HG02852 (cell line): ENCODE measurements around the gene SHOC2.
"Not testable (repeated sequence)": the region's sequence is repeated elsewhere in the genome, so short reads cannot be mapped to it uniquely, and the experiment has no call there.

Source experiments
- ATAC-seq: cut with Tn5 transposase; IDR thresholded peaks from one replicate; pipeline ENCODE4 v1.9.1; 2021; ENCODE audit warnings: mild to moderate bottlenecking, moderate library complexity; ENCODE audit not compliant: unreplicated experiment

Gene SHOC2

DNA sequence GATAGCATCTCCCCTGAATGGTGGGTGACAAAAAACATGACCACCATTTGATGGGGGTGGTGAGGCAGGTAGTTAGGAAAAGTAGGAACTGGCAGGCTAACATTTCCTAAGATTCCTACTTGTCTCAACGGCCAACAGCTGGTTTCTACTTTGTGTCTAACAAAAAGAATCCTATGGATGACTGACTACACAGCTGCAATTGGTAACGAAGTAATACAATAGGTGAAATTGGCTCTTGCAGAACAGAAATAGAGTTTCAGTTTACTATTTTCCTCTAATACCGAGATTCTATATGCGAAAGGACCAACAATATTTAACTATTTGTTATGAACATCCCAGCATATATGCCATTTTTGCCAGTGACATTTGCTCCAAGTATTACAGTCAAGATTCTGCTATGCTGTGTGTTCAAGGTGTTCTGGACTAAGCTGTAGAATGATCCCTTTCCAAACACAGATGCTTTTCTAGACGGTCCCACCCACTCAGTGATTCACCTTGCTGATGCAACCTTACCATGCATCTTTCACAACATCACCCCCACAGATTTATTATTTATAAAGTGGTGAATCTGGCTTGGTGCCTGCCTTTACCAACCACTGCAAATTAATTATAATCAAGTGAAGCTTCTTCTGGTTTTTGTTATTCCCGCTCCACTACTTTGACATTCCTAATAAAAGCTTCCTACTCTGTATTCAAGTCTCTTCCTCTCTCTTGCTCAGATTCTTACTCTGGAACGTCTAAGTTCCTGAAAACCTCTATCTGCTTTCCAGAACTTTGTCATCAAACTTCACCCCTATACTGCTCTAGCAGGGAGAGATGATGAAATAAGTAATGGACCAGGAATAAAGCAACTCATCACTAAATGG lies 17.2 kb upstream of the SHOC2 start:
- ATAC-seq, result no peak

DNA sequence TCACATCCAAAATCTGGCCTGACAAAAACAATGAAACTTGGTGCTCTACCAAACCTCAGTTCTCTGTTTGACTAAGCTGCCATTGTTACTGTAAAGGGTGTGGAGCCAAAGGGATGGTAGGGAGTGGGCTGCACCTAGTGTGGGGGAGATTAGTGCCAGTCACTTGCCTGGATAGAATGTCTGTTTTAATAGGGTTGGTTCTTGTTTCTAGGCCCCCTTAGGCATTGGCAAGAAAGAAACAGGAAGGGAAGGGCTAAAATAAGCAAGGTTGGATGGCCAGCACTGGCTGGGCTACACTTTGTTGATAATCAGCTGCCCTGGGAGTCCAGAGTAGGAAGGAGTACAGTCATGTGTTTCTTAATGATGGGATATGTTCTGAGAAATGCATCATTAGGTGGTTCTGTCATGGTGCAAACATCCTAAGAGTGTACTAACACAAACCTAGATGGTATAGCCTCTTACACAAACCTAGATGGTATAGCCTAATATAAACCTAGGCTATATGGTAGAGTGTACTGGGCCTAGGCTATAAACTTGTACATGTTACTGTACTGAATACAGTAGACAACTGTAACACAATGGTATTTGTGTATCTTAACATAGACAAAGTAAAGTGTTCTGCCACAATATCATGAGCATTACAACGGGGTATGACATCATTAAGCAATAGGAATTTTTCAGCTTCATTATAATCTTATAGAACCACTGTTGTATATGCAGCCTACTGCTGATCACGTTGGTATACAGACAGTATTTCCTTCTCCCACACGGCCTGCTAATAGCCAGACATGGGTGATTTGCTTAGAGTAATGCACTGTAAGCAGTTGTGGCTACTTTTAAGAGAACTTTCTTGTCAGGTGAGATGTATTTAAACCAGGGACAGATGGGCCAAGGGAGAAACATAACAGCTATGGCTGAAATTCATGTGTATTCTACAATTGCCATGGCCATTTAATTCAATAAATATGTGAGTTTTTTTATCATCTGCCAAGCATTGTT lies 15.8 kb upstream of the SHOC2 start:
- peak; percentile 71 for ATAC-seq

DNA sequence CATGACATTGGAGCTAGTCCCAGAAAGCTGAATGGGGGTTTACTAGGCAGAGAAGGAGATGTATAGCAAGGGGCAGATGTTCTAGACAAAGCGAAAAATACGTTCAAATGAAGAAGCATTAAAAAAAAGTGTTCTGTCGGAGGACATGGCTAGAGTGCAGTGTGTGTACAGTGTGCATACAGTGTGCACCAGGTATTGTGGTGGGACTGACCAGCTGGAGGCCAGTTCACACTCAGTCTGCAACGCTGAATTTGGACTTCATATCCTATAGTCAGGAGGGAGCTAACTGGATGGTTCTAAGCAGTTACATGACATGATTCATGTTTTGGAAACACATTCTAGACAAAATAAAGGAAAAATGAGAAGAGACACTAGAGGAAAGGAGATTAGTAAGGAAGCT lies 9.3 kb upstream of the SHOC2 start:
- ATAC-seq, result no peak

DNA sequence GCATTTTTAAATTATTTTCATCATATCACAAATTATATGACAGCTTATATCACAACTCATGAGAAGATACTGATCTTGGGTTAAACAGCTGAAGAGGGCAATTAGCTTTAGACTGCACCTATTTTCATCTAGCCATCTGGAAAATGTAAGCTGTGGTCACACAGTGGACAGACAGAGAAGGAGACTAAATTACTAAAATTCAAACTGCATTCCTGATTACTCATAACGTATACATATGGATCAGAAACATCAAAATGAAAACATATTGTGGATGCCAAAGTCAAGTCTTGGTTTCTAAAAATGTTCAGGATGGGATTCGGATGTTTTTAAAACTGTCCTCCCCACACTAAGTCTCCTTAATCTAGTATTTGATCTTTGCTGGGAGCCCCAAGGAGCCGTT lies 7.0 kb upstream of the SHOC2 start:
- ATAC-seq, result no peak

DNA sequence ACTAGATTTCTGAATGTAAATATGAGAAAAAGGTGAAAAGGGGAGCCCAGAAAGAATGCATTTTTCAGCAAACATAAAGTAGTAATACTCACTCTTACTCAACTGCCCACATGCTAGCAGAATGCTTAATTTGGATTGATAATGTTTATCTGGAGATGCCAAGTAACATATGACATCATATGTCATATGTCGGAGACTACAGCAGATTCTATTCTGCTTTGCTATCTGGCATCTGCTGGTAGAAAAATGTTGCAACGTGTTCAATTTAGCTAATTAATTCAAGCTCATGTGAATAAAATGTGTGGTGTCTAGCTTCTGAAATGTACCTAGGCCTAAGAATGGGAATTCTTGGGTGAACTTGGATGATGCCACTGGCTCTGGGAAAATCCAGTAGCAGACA lies 5.0 kb upstream of the SHOC2 start:
- no peak for ATAC-seq

DNA sequence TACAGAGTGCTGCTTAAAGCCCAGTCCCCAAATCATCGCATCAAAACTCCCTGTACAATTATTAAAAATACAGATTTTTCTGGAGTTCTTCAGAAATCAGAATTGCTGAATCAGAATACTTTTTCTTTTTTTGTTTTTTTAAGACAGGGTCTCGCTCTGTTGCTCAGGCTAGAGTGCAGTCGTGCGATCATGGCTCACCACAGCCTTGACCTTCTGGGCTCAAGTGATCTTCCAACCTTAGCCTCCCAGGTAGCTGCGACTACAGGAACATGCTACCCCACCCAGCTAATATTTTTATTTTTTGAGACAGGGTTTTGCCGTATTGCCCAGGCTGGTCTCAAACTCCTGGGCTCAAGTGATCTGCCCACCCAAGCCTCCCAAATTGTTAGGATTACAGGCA lies 4.4 kb upstream of the SHOC2 start:
- ATAC-seq, result no peak

DNA sequence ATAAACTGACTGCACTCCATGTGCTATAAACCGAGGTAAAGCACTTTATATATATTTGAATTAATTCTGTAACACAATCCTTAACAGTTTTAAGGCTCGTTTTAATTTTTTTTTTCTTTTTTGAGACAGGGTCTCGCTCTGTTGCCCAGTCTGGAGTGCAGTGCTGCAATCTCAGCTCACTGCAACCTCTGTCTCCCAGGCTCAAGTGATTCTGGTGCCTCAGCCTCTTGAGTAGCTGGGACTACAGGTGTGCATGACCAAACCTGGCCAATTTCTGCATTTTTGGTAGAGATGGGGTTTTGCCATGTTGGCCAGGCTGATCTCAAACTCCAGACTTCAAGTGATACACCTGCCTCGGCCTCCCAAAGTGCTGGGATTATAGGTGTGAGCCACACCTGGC lies 3.8 kb upstream of the SHOC2 start:
- ATAC-seq, result not testable (repeated sequence)

DNA sequence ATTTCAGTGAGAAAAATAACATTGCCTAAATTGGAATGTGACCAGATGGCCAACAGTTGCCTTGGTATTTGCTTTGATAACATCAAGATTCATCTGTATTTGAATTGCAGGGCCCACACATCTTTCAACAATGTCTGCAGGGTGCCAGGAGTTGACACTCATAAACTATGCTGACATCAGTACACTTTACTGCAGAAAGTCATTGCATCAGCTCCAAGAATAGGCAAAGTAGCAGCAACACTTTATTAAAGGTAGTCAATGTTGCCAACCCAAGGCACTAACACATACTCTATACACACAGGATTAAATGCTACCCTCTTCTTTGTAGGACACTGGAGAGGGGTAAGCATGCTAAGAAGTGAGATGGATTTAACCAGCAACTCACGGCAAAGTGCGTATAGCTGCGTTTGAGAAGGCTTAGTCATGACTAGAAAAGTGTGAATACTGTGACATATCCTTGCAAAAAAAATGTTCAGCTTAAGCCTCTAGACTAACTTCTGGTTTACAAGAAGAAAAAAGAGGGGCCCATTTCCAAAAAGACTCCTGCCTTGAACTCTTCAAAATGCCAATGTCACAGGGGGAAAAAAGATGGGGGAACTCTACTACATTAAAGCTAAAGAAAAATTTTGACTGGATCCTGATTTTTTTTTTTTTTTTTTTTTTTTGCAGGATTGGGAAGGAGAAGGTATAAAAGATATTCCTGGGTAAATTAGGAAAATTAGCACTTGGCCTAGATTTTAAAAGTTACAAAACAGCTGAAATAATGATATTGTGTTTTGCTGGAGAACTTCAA lies 2.7 kb upstream of the SHOC2 start:
- ATAC-seq, result no peak

DNA sequence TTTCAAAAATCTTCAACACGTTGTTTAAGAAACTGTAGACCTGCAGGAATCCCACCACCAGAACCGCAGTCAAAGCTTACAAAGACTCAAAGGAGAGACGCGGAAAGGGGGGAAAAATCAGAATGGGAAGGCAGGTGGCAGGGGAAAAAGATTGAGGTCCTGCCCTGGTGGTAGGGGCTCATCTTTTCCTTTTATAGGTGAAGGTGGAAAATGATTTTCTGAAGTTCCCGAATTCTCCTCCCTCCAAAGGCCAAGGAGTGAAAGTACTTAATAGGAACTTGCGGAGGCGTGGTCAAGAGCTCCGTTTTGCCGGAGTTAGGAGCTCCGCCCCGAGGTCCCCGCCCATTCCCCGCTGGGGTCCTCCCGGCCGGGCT lies 1.1 kb upstream of the SHOC2 start:
- no peak for ATAC-seq

DNA sequence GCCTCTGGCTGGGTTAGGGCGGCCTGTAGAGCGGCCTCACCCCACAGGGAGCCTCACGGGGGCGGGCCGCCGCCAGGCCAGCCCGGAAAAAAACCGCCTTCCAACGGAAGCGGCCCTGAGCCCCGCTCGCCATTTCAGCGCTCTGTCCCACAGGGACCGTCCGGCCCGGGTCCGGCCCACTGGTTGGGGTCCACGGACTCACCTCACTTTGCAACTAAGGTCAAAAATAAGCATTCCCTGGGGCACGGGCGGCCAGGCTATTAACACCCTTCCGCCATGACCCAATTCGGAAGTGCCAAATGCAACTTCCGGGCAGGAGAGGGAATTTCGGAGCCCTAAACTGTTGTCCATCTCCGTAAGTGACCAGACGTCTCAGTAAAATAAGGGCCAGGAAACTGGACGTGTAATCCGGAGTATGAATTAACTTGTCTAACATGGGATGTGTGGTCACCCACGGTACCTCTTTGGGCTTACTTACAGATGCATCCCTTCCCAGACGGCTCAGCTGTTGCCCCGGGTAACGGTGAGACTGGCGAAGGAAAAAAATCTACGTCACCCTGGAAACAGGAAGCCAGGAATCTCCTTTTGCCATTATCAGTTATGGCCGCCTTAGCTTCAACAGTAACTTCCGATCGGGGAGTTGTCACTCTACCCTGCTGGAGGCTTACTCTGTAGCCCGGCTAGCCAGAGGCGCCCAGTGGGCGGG lies 608 bp upstream of the SHOC2 start, which contains the start of gene BBIP1:
Gene BBIP1 (minus strand): TSS at position 538 of the 706 bp plus-strand sequence. CDS start 1,023 bp downstream, outside the sequence.
- ATAC-seq, result peak; percentile 83

DNA sequence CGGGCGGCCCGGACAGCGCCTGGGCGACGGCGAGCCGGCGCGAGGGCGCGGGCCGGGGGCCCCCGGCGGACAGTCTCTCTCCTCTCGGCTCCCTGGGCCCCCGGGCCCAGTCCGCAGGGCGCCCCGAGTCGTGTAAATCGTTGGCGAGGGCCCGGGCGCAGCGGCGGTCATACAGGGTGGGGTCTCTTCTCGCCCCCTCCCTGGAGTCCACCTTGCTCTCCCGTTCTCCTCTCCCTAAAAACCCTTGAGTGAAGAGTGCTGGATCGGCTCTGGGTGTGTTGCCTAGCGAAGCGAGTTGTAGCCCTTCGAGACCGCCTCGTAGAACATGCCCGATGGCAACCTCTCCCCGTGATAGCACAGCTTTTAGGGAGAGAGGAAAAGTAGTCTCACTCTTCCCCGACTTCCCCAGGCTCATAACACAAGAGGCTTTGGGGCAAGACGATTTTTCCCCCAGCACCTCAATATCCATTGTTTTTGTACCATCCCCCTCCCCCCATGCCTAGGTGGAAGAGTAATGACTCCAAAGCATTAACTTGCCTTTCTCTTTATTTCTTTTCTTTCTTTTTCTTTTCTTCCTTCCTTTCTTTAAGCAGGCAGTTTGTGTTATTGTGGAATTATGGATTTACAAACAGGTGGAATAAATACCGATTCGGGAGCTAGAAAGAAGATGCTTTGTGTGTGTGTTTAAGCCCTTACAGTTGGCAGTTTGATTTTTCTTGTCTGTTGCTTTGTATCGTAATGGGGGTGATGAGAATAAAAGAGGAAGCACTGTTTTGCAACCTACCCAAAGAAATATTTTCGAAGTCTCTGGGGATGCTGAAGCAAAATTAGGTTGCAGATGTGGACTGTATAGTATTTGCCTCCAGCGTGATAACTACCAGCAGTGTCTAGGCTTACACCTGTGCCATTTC lies 822 bp downstream of the SHOC2 start:
- ATAC-seq, result peak; percentile 24

DNA sequence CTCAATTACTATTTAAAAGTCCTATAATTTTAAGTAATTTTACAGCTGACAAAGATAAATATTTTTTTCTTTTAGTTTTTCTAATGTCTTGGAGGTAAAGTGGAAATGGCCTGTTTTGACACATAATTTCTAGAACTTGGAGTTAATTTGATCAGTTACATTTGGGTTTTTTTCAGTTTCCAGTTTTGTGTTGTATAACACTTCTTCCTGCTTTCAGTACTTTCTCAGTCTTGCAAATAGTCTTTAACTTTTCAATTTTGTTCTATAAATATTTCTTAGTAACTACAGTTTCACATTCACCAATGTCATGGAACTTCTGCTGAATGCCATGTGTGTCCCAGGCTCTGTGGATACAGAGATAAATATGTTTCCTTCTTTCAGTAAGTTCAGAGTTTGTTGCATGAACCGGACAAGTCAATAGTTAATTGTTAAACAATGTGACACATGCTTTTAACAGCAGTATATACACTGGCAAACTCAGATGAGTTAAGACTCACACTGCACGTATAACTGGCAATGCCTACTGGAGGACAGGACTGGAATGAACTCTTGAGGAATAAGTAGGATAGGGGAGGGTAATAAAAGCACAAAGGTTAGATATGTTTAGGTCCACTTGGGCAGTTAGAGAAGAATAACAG lies 4.6 kb downstream of the SHOC2 start:
- peak; percentile 12 for ATAC-seq

DNA sequence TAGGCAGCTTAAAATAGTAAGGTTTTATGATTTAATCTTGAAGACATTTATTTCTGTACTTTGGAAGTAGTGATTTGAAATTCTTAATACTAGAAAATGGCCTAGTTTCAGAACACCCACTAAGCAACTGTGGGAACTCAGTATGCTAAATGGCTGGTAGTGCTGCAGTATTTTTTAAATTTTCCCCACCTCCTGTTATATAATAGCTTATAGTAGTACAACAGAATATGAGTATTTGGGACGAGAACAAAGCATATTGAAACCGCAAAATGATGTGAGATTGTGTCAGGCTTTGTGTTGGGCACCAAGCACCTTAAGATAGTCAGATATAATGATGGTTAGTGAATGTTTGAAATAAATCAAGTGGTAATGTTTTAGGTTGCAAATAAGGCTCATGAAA lies 8.1 kb downstream of the SHOC2 start:
- ATAC-seq, result no peak

DNA sequence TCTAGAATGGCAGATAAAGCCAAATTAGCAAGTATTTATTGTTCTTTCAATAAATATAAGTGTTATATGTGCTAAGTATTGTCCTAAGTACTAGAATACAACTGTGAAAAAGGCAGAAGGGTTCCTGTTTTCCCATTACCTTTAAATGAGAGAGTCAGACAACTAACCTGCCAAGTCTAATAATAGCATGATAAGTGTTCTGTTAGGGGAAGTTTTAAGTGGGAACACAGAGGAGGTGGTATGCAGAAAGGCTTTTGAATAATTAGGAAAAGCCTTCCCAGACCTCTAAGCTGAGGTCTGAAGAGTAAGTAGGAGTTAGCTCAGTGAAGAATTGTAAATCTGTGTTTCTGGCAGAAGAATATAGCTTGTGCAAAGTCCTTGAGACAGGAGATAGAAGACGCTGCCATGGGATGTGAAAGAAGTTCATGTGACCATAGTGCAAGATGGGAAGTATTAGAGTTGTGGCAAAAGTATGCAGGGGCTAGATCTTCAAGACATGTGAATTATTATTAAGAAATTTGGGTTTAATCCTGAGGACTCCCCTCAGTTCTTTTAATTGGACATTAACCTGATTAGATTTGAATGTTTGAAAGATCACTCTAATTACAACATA lies 12.5 kb downstream of the SHOC2 start:
- no peak for ATAC-seq

DNA sequence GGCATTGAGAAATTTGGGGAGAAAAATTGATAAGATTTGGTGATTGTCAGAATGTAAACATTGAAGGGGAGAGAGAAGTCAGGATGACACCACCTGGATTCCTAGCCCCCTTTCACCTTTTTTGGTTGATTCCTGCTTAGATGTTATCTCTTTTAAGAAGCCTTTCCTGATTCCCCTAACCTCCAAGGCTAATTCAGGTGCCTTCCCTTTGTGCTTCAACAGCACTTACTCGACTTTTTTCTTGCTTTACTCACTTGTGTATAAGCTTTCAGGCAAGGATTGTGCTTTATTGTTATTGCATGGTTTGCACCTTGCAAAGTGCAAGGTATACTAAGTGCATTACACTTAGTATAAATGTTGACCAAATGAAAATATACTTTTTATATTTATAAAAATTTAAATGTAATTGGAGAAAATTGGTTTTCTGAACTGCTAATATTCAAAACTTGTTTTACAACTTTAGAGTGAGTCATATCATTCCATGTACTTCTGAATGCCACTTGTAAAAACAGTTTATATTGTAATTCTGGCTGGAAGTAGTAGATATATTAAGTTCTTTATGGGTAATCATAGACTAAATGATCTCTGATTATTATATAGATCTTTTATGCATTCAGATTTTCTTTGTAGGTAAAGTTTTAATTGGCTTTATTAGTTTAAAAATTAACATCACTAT lies 13.2 kb downstream of the SHOC2 start:
- no peak for ATAC-seq

DNA sequence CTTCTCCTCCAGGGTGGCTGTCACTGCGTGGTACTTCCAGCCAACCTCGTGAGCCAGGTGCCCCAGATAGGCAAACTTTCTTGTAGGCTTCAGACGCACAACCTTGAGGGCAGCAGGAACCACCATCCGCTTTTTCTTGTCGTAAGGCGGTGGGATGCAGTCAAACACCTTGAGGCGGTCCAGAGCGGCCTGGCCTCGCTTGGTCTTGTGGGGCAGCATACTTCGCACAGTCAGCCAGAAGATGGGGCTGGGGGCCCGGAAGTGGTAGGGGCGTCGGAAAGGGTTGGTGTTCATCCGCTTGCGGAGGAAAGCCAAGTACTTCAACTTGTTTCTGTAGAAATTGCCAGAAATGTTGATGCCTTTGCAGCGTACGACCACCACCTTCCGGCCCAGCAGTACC lies 17.4 kb downstream of the SHOC2 start:
- no peak for ATAC-seq

DNA sequence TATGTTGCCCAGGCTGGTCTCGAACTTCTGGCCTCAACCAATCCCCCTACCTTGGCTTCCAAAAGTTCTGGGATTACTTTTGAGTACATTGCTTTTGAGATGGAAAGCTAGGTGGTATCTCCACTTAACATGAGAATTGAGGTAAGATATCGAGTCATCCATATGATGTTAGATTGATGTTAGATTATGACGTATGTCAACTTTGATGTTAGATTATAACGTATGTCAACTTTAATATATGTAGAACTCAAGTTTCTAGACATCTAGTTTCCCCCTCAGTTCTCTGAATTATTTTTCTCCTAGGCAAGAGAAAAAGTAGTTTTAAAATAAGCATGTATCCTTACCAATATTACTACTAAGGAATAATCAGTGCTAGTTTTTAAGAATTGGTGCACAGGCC lies 20.0 kb downstream of the SHOC2 start:
- no peak for ATAC-seq
